ENCODE measurements around the gene LRFN4. TPM values are rescaled to one million over a fixed set of nuclear protein-coding genes. Genes with fewer than 3 reads are reported as not detected.

LRFN4 gene
- total RNA-seq, 3 donors from 2014 or later: 20.3 to 29.1 (median 27.8) TPM

- H3K4me1 ChIP-seq (ENCODE audit: low read depth): peaks cover 19% of the 10 kb centered on the region
- no peak overlapping the region for H3K4me3 ChIP-seq
- intact Hi-C loops (cut with DNase I, micrococcal nuclease): no loop called here
- peak in 1 of 3 donors; percentile 49 for DNase-seq
- H3K36me3 ChIP-seq (ENCODE audit: low read depth): no peaks in the 10 kb centered on the region
- TF ChIP-seq CTCF (IDR thresholded peaks at IDR 0.05): no peak
- no peaks in the 10 kb centered on the region for H3K9me3 ChIP-seq
- no peak for ATAC-seq
Measured at GRCh38 chr11:66846671-66847091, 10.2 kb upstream of the LRFN4 start.

GRCh38 chr11:66847461-66848232, 9.2 kb upstream of the LRFN4 start:
- Histone ChIP-seq H3K36me3 (ENCODE audit: low read depth) (no peaks in the 10 kb centered on the region), H3K4me3 (no peak overlapping the region), H3K9me3 (no peaks in the 10 kb centered on the region), H3K4me1 (ENCODE audit: low read depth) (peaks cover 10% of the 10 kb centered on the region)
- intact Hi-C loops (cut with DNase I, micrococcal nuclease): no loop called here
- DNase-seq (peak in 1 of 3 donors; percentile 27), ATAC-seq (no peak)
- TF ChIP-seq CTCF (IDR thresholded peaks at IDR 0.05): no peak

GRCh38 chr11:66848671-66849500, 8.0 kb upstream of the LRFN4 start:
- Histone ChIP-seq H3K4me1 (ENCODE audit: low read depth) (peaks cover 9% of the 10 kb centered on the region), H3K4me3 (no peak overlapping the region), H3K36me3 (ENCODE audit: low read depth) (no peaks in the 10 kb centered on the region), H3K9me3 (no peaks in the 10 kb centered on the region)
- ATAC-seq: no peak
- intact Hi-C loops (cut with DNase I, micrococcal nuclease): no loop called here
- no peak for TF ChIP-seq CTCF (IDR thresholded peaks at IDR 0.05)
- DNase-seq: peak in 1 of 3 donors; percentile 43

GRCh38 chr11:66849501-66850234, 7.2 kb upstream of the LRFN4 start:
- DNase-seq: peak in 1 of 3 donors; percentile 46
- no peak for ATAC-seq
- H3K36me3 ChIP-seq (ENCODE audit: low read depth): no peaks in the 10 kb centered on the region
- no peak for TF ChIP-seq CTCF (IDR thresholded peaks at IDR 0.05)
- peaks cover 2% of the 10 kb centered on the region for H3K4me1 ChIP-seq (ENCODE audit: low read depth)
- H3K9me3 ChIP-seq: no peaks in the 10 kb centered on the region
- intact Hi-C loops (cut with DNase I, micrococcal nuclease): no loop called here
- no peak overlapping the region for H3K4me3 ChIP-seq

- no peaks in the 10 kb centered on the region for H3K36me3 ChIP-seq (ENCODE audit: low read depth)
- ATAC-seq: no peak
- intact Hi-C loops (cut with DNase I, micrococcal nuclease): no loop called here
- H3K4me1 ChIP-seq (ENCODE audit: low read depth): no peaks in the 10 kb centered on the region
- TF ChIP-seq CTCF (IDR thresholded peaks at IDR 0.05): no peak
- peak in 1 of 3 donors; percentile 47 for DNase-seq
- no peak overlapping the region for H3K4me3 ChIP-seq
- H3K9me3 ChIP-seq: no peaks in the 10 kb centered on the region
Measured at GRCh38 chr11:66850235-66850587, 6.7 kb upstream of the LRFN4 start.
